Measurements from ENCODE around the gene LRRC8B. TPM values are rescaled to one million over a fixed set of nuclear protein-coding genes. Genes with fewer than 3 reads are reported as not detected.

LRRC8B gene
- total RNA-seq, 5 donors from 2014 or later (not counting 1 experiment from before 2014, with no cell fraction given): 13.3 to 17.6 (median 14.9) TPM

DNA sequence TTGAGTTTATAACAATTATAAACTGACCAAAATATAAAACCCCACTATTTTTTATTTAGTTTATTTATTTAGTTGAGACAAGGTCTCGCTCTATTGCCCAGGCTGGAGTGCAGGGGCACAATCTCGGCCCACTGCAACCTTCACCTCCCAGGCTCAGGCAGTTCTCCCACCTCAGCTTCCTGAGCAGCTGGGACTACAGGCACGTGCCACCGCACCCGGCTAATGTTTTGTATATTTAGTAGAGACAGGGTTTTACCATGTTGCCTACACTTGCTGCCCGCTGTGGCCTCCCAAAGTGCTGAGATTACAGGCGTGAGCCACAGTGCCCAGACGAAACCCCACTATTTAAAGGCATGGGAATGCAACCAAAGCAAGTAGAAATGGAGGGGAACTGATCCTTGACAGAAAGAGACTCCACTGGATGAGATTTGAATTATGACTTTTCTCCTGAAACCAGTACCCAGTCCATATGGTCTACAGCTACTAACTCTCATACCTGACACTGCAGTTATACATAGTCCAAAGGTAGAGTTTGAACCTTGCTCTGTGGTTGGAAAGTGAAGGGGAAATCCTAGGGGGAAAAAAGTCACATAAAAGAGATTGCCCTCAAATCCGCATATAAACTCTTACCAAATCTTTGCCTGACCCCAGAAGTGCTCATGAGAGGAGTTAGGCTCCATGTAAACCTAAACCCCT lies 119.6 kb downstream of the LRRC8B start:
- WGBS (ENCODE audit: insufficient coverage): no CpG with 5 or more reads among the region's 9 CpGs
- peak overlapping the region; percentile 23 to 52 for H3K27ac Mint-ChIP-seq
- Histone ChIP-seq H3K4me1 (ENCODE audit: control insufficient read depth in 1 of 2, extremely low read depth in 1 of 2, insufficient read depth in 2 of 2, low read length in 2 of 2) (peaks cover 13 to 22% of the 10 kb centered on the region in 2 experiments), H3K27ac (ENCODE audit: low read length) (no peak overlapping the region), H3K4me3 (ENCODE audit: control insufficient read depth in 1 of 2, extremely low read depth in 1 of 2, low read length in 1 of 2) (no peak overlapping the region), H3K36me3 (ENCODE audit: control insufficient read depth in 2 of 2, extremely low read depth in 1 of 2, insufficient read depth in 1 of 2, low read length in 1 of 2) (peaks cover 3 to 6% of the 10 kb centered on the region in 2 donors), H3K27me3 (replicated peaks in 1 of 2; ENCODE audit: control insufficient read depth in 2 of 2, extremely low read depth in 1 of 2, insufficient read depth in 2 of 2, low read length in 1 of 2) (no peaks in the 10 kb centered on the region), H3K9me3 (peaks cover 10% of the 10 kb centered on the region)
- H3K4me3 Mint-ChIP-seq: no peak overlapping the region
- peaks cover 38% of the 10 kb centered on the region for H3K36me3 Mint-ChIP-seq
- no peaks in the 10 kb centered on the region for H3K27me3 Mint-ChIP-seq
- no peak for ATAC-seq (replicated peaks in 1 of 4)
- POLR2A ChIA-PET: interaction anchor here in 1 of 2 donors (1.0 to 1.4 kb wide), 2 partner anchors 9 to 12 kb away, joined by 4 read pairs; partner anchors contain the start of gene LRRC8C
- DNase-seq: no peak
- CTCF ChIA-PET: interaction anchor here in 1 of 2 donors (0.6 to 1.2 kb wide), 4 partner anchors 13 to 119 kb away, joined by 3 to 5 read pairs (median 4); no protein-coding TSS in a partner anchor
- H3K9me3 Mint-ChIP-seq: peaks cover 4 to 20% (median 9%) of the 10 kb centered on the region in 3 donors
- peaks cover 59 to 74% (median 67%) of the 10 kb centered on the region in 3 donors for H3K4me1 Mint-ChIP-seq

GRCh38 chr1:89646259-89646658 lies 121.6 kb downstream of the LRRC8B start:
- H3K27me3 Mint-ChIP-seq: no peaks in the 10 kb centered on the region
- H3K4me1 Mint-ChIP-seq: peaks cover 59 to 75% (median 68%) of the 10 kb centered on the region in 3 donors
- H3K4me1 ChIP-seq (ENCODE audit: control insufficient read depth in 1 of 2, extremely low read depth in 1 of 2, insufficient read depth in 2 of 2, low read length in 2 of 2): peaks cover 13 to 23% of the 10 kb centered on the region in 2 experiments
- no peak overlapping the region for H3K27ac ChIP-seq (ENCODE audit: low read length)
- no peak overlapping the region for H3K4me3 ChIP-seq (ENCODE audit: control insufficient read depth in 1 of 2, extremely low read depth in 1 of 2, low read length in 1 of 2)
- peaks cover 10% of the 10 kb centered on the region for H3K9me3 ChIP-seq
- DNase-seq (no peak), ATAC-seq (replicated peaks in 1 of 4) (no peak)
- peak overlapping the region in 1 of 2 donors; percentile 61 for H3K27ac Mint-ChIP-seq
- no peak overlapping the region for H3K4me3 Mint-ChIP-seq
- ChIA-PET POLR2A (interaction anchor here (0.6 to 1.0 kb wide), 4 partner anchors 10 to 17 kb away, joined by 3 to 4 read pairs (median 3); no protein-coding TSS in a partner anchor), CTCF (interaction anchor here (0.5 to 1.2 kb wide), 7 partner anchors 9 to 767 kb away, joined by 3 to 7 read pairs (median 3); partner anchors contain the start of gene LRRC8C (in 1 of the 2))
- peaks cover 3 to 6% of the 10 kb centered on the region in 2 donors for H3K36me3 ChIP-seq (ENCODE audit: control insufficient read depth in 2 of 2, extremely low read depth in 1 of 2, insufficient read depth in 1 of 2, low read length in 1 of 2)
- H3K9me3 Mint-ChIP-seq: peaks cover 4 to 20% (median 9%) of the 10 kb centered on the region in 3 donors
- H3K36me3 Mint-ChIP-seq: peaks cover 46% of the 10 kb centered on the region
- no CpG with 5 or more reads among the region's 1 CpG for WGBS (ENCODE audit: insufficient coverage)
- H3K27me3 ChIP-seq (replicated peaks in 1 of 2; ENCODE audit: control insufficient read depth in 2 of 2, extremely low read depth in 1 of 2, insufficient read depth in 2 of 2, low read length in 1 of 2): no peaks in the 10 kb centered on the region

Other genes with a start within 250 kb of the LRRC8B start
- under 1 TPM in 4 of 5 donors, not detected in 1; 0.13 to 0.83 (median 0.18) TPM for gene GBP6, start 160.8 kb upstream of the LRRC8B start, total RNA-seq
- 10 to 100 TPM; 33.4 to 48.4 (median 41.9) TPM for gene LRRC8C, start 108.3 kb downstream of the LRRC8B start, total RNA-seq

Measured in T-cell (primary cell).